Measurements from ENCODE around the gene ITGA3. TPM values are rescaled to one million over a fixed set of nuclear protein-coding genes. Genes with fewer than 3 reads are reported as not detected.

ITGA3 gene
- total RNA-seq, 1 donor from 2014 or later: 13.2 TPM

GRCh38 chr17:50055055-50055425 lies 870 bp upstream of the ITGA3 start:
- no peak for DNase-seq
- Mint-ChIP-seq H3K27ac (ENCODE audit: unreplicated experiment) (peak overlapping the region; percentile 78), H3K36me3 (ENCODE audit: unreplicated experiment) (no peaks in the 10 kb centered on the region), H3K4me3 (ENCODE audit: unreplicated experiment) (peak overlapping the region; percentile 88), H3K4me1 (ENCODE audit: low read depth, unreplicated experiment) (peaks cover 33% of the 10 kb centered on the region), H3K9me3 (ENCODE audit: unreplicated experiment) (peaks cover 5% of the 10 kb centered on the region), H3K27me3 (ENCODE audit: unreplicated experiment) (peaks cover 18% of the 10 kb centered on the region)
- no peak for TF ChIP-seq CTCF (IDR thresholded peaks at IDR 0.05; ENCODE audit: partially characterized antibody, unreplicated experiment)

DNA sequence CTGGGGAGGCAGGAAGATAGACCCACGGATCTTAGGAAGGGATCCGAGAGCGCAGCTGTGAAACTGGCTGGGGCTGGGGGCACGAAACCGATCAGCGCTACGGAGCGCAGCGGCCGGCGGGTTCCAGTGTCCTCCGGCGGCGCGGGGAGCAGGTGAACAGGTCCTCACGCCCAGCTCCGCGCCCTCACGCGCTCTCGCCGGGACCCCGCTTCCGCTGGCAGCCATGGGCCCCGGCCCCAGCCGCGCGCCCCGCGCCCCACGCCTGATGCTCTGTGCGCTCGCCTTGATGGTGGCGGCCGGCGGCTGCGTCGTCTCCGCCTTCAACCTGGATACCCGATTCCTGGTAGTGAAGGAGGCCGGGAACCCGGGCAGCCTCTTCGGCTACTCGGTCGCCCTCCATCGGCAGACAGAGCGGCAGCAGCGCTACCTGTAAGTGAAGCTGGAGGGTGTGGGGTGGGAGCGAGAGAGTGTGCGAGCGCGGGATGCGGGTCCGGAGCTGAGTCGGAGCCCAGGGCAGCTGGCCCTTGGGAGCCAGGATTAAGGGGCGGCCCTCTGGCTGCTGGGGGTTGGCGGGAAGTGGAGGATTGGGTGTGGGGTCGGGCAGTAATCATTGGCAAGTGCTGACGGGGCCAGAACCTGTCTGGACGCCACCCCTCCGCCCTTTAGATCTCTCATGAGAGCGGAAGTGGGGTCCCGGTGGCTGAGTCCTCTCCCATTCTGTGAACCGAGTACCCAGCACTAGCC lies 479 bp downstream of the ITGA3 start:
- TF ChIP-seq CTCF (IDR thresholded peaks at IDR 0.05; ENCODE audit: partially characterized antibody, unreplicated experiment): no peak
- Mint-ChIP-seq H3K36me3 (ENCODE audit: unreplicated experiment) (no peaks in the 10 kb centered on the region), H3K4me1 (ENCODE audit: low read depth, unreplicated experiment) (peaks cover 33% of the 10 kb centered on the region), H3K9me3 (ENCODE audit: unreplicated experiment) (peaks cover 5% of the 10 kb centered on the region), H3K27ac (ENCODE audit: unreplicated experiment) (no peak overlapping the region), H3K27me3 (ENCODE audit: unreplicated experiment) (peaks cover 18% of the 10 kb centered on the region), H3K4me3 (ENCODE audit: unreplicated experiment) (peak overlapping the region; percentile 79)
- DNase-seq: peak; percentile 85

- no peaks in the 10 kb centered on the region for H3K36me3 Mint-ChIP-seq (ENCODE audit: unreplicated experiment)
- H3K4me3 Mint-ChIP-seq (ENCODE audit: unreplicated experiment): peak overlapping the region; percentile 79
- H3K27me3 Mint-ChIP-seq (ENCODE audit: unreplicated experiment): peaks cover 18% of the 10 kb centered on the region
- H3K9me3 Mint-ChIP-seq (ENCODE audit: unreplicated experiment): peaks cover 3% of the 10 kb centered on the region
- no peak for DNase-seq
- no peak for TF ChIP-seq CTCF (IDR thresholded peaks at IDR 0.05; ENCODE audit: partially characterized antibody, unreplicated experiment)
- H3K4me1 Mint-ChIP-seq (ENCODE audit: low read depth, unreplicated experiment): peaks cover 31% of the 10 kb centered on the region
- H3K27ac Mint-ChIP-seq (ENCODE audit: unreplicated experiment): no peak overlapping the region
Observed at GRCh38 chr17:50056961-50057330, 1.0 kb downstream of the ITGA3 start.

GRCh38 chr17:50057521-50057991 lies 1.6 kb downstream of the ITGA3 start:
- H3K27me3 Mint-ChIP-seq (ENCODE audit: unreplicated experiment): peaks cover 18% of the 10 kb centered on the region
- H3K9me3 Mint-ChIP-seq (ENCODE audit: unreplicated experiment): peaks cover 3% of the 10 kb centered on the region
- peak overlapping the region; percentile 79 for H3K4me3 Mint-ChIP-seq (ENCODE audit: unreplicated experiment)
- no peak for TF ChIP-seq CTCF (IDR thresholded peaks at IDR 0.05; ENCODE audit: partially characterized antibody, unreplicated experiment)
- H3K4me1 Mint-ChIP-seq (ENCODE audit: low read depth, unreplicated experiment): peaks cover 25% of the 10 kb centered on the region
- DNase-seq: no peak
- H3K27ac Mint-ChIP-seq (ENCODE audit: unreplicated experiment): peak overlapping the region; percentile 33
- H3K36me3 Mint-ChIP-seq (ENCODE audit: unreplicated experiment): no peaks in the 10 kb centered on the region

- H3K4me1 Mint-ChIP-seq (ENCODE audit: low read depth, unreplicated experiment): peaks cover 16% of the 10 kb centered on the region
- no peaks in the 10 kb centered on the region for H3K36me3 Mint-ChIP-seq (ENCODE audit: unreplicated experiment)
- H3K27me3 Mint-ChIP-seq (ENCODE audit: unreplicated experiment): peaks cover 15% of the 10 kb centered on the region
- DNase-seq: no peak
- no peak for TF ChIP-seq CTCF (IDR thresholded peaks at IDR 0.05; ENCODE audit: partially characterized antibody, unreplicated experiment)
- H3K4me3 Mint-ChIP-seq (ENCODE audit: unreplicated experiment): peak overlapping the region; percentile 46
- peaks cover 3% of the 10 kb centered on the region for H3K9me3 Mint-ChIP-seq (ENCODE audit: unreplicated experiment)
- no peak overlapping the region for H3K27ac Mint-ChIP-seq (ENCODE audit: unreplicated experiment)
Observed at GRCh38 chr17:50058296-50058953, 2.5 kb downstream of the ITGA3 start.
